Measurements from ENCODE around the gene CHST5.

DNA sequence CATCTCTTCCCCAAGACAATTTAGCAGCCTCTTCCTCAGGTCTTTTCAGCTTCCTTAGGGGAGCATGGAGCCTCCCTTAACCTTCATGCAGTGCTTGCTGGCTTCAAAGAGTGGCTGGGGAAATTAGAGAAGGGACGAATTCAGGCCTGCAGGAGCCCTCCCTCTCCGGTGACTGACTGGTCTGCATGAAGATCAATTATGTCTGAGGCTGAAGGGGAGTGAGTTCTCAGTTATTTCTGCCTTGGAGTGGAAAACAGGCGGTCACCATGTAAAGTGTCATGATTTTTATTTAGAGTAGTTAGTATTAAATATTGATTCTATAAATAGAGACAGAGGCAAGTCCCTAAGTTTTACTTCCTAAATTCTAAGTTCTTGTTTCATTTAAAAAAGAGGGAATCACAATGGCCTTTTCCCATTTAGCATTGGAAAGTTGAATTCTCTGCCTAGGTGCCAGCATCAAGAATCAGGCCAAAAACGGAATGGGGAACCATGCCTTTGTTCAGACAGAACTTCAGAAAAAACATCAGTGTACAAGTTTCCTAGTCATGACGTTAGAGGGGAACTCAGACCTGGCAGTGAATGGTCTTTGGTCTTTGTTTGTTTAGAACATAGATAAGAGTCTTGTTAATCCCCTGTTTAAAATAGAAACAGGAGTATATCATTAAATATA is 34.6 kb upstream of the CHST5 start:
- TF ChIP-seq EZH2 (IDR thresholded peaks at IDR 0.05; ENCODE audit: borderline replicate concordance, low read depth, low read length, severe bottlenecking): no peak
- TF ChIP-seq POLR2A (IDR thresholded peaks at IDR 0.05; ENCODE audit: low read depth, low read length): no peak
- TF ChIP-seq CTCF (IDR thresholded peaks at IDR 0.05; ENCODE audit: extremely low read depth in 1 of 2, insufficient read depth in 1 of 2, low read depth in 1 of 2, low read length in 2 of 2): no peak
- TF ChIP-seq MAX (IDR thresholded peaks at IDR 0.05; ENCODE audit: insufficient read depth, insufficient read length): no peak
- TF ChIP-seq POLR2AphosphoS5 (IDR thresholded peaks at IDR 0.05; ENCODE audit: insufficient read depth, low read depth, low read length): no peak
- no peak for TF ChIP-seq MYC (IDR thresholded peaks at IDR 0.05; ENCODE audit: low read depth, low read length)
- TF ChIP-seq JUN (IDR thresholded peaks at IDR 0.05; ENCODE audit: borderline replicate concordance, insufficient read depth, insufficient read length, low read depth): no peak
- no peak for TF ChIP-seq GATA2 (IDR thresholded peaks at IDR 0.05; ENCODE audit: insufficient read depth, insufficient read length, low read depth, low read length)
